PC-3 (cell line): ENCODE results near the gene HOXA9. TPM values are rescaled to one million over a fixed set of nuclear protein-coding genes. Genes with fewer than 3 reads are reported as not detected.

Experiments
- ATAC-seq: fragments of 200-7000 bp; cut with Tn5 transposase; 2 replicates; pipeline ENCODE4 v1.9.1; 2020; ENCODE audit warnings: mild to moderate bottlenecking, moderate library complexity
- BruUV-seq: library from RNA; stranded (reverse); fragments of 400-500 nt; replicated peaks from 2 replicates; lab custom pipeline; 2021; lab: Mats Ljungman, UMichigan
- CTCF ChIA-PET: fragments of 300-600 bp; sonication (Branson Sonifier 250); formaldehyde crosslinking; loops from one replicate; lab custom pipeline; 2022; ENCODE audit warnings: antibody characterized with exemption; lab: Charles Lee
- POLR2A ChIA-PET: fragments of 300-600 bp; sonication (Branson Sonifier 250); formaldehyde crosslinking; loops from one replicate; lab custom pipeline; 2022; ENCODE audit warnings: antibody characterized with exemption; ENCODE audit not compliant: unreplicated experiment; lab: Charles Lee
- DNase-seq: peaks from one replicate; pipeline ENCODE4 v3.0.0-alpha.2; 2015
- H2AFZ ChIP-seq: fragments of 300-600 bp; sonication (generic); 2 replicates; pipeline ENCODE4 v1.6.0; 2016; ENCODE audit warnings: antibody characterized with exemption, low read length
- H3F3A ChIP-seq: fragments of 300-600 bp; sonication (generic); one replicate; pipeline ENCODE4 v1.6.0; 2017; ENCODE audit warnings: antibody characterized with exemption, low read length, control low read depth, mild to moderate bottlenecking; ENCODE audit not compliant: unreplicated experiment
- H3K27ac ChIP-seq: fragments of 300-600 bp; sonication (generic); 2 replicates; pipeline ENCODE4 v1.5.1; 2016; ENCODE audit warnings: mild to moderate bottlenecking, low read length
- H3K27me3 ChIP-seq: fragments of 300-600 bp; sonication (generic); 2 replicates; pipeline ENCODE4 v1.6.1; 2016; ENCODE audit warnings: low read length, mixed read lengths
- H3K36me3 ChIP-seq: fragments of 300-600 bp; sonication (generic); 2 replicates; pipeline ENCODE4 v1.6.1; 2016; ENCODE audit warnings: low read depth, mixed run types, low read length, mixed read lengths
- H3K4me1 ChIP-seq: fragments of 300-600 bp; sonication (generic); 2 replicates; pipeline ENCODE4 v1.5.1; 2016; ENCODE audit warnings: low read length; ENCODE audit not compliant: insufficient read depth
- H3K4me2 ChIP-seq: fragments of 300-600 bp; sonication (generic); 2 replicates; pipeline ENCODE4 v1.6.0; 2016; ENCODE audit warnings: low read length
- H3K4me3 ChIP-seq: fragments of 300-600 bp; sonication (generic); 2 replicates; pipeline ENCODE4 v1.5.1; 2016; ENCODE audit warnings: mild to moderate bottlenecking, low read length, mixed read lengths
- H3K79me2 ChIP-seq: fragments of 300-600 bp; sonication (generic); 2 replicates; pipeline ENCODE4 v1.6.1; 2017; ENCODE audit warnings: low read length, mixed read lengths
- H3K9ac ChIP-seq: fragments of 300-600 bp; sonication (generic); 2 replicates; pipeline ENCODE4 v1.6.0; 2016; ENCODE audit warnings: mild to moderate bottlenecking, low read length
- H3K9me2 ChIP-seq: fragments of 300-600 bp; sonication (generic); replicated peaks from 2 replicates; pipeline ENCODE4 v1.6.1; 2016; ENCODE audit warnings: mixed run types, low read length, mixed read lengths
- H3K9me3 ChIP-seq: fragments of 300-600 bp; sonication (generic); 2 replicates; pipeline ENCODE4 v1.6.1; 2016; ENCODE audit warnings: low read length, mixed read lengths
- H4K20me1 ChIP-seq: fragments of 300-600 bp; sonication (generic); 2 replicates; pipeline ENCODE4 v1.6.1; 2016; ENCODE audit warnings: low read length, mixed read lengths
- EZH2 ChIP-seq: fragments of 300-600 bp; sonication (generic); IDR thresholded peaks from one replicate; pipeline ENCODE4 v1.6.1; 2017; ENCODE audit warnings: antibody characterized with exemption, mild to moderate bottlenecking, low read length; ENCODE audit not compliant: unreplicated experiment
- EZH2phosphoT487 ChIP-seq: fragments of 300-600 bp; sonication (generic); IDR thresholded peaks from 2 replicates; pipeline ENCODE4 v1.6.1; 2018; ENCODE audit warnings: mild to moderate bottlenecking, antibody characterized with exemption, low read length, borderline replicate concordance
- intact Hi-C: fragments of 100-400 bp; cut with micrococcal nuclease; formaldehyde crosslinking; loops from 2 replicates; pipeline ENCODE4 v1.9.0; 2023
- total RNA-seq: library from RNA; depleted of rRNA; stranded (reverse); fragments of >200 nt; gene quantifications from 2 replicates; pipeline ENCODE4 v1.2.3, GENCODE V29; 2014
- TF ChIP-seq, protein P1 (sequence below): fragments of 300-600 bp; sonication (generic); conservative IDR thresholded peaks from 2 replicates; pipeline ENCODE4 v1.5.1; 2017; ENCODE audit warnings: antibody characterized with exemption, low read depth, mild to moderate bottlenecking, low read length

Gene HOXA9
- total RNA-seq, 1 experiment from 2014 or later, result 69.0 TPM

DNA sequence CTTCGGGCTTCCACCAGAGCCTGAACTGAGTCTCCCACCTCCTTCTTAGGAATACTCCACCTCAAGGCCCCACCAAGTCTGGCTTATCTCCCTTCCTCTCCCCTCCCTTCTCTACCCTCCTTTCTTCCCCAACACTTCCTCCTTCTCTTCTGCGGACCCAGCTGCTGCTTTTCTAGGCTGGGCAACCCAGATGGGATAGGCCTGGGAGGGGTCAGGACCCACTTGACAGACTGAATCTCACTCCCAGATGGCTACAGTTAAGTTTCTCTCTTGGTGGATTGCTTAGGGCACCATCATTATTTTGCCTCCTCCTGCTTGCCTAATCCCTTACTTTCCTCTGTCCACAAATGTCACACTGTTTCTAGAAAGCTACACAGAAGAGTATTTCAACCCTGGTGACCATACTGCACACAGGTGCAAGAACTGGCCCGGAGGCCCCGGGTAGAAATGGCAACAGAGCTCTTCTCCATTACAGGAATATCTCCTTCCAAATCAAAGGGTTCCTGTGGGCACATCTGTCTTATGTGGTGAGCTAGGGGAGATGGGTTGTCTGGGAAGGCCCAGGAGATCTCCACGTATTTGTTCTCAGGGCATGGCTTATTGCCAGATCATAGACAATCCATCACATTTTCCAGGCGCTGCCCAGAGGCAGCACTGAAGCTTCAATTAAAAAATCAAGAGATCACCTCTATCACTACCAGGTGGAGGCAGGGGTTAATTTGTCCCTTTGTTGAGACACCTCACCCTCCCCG is 24.8 kb upstream of the HOXA9 start:
- peak overlapping the region; percentile 91 for H3K4me3 ChIP-seq
- DNase-seq (peak; percentile 66), ATAC-seq (no peak)
- TF ChIP-seq EZH2, result no peak
- no peak for TF ChIP-seq EZH2phosphoT487
- TF ChIP-seq, protein P1, sequence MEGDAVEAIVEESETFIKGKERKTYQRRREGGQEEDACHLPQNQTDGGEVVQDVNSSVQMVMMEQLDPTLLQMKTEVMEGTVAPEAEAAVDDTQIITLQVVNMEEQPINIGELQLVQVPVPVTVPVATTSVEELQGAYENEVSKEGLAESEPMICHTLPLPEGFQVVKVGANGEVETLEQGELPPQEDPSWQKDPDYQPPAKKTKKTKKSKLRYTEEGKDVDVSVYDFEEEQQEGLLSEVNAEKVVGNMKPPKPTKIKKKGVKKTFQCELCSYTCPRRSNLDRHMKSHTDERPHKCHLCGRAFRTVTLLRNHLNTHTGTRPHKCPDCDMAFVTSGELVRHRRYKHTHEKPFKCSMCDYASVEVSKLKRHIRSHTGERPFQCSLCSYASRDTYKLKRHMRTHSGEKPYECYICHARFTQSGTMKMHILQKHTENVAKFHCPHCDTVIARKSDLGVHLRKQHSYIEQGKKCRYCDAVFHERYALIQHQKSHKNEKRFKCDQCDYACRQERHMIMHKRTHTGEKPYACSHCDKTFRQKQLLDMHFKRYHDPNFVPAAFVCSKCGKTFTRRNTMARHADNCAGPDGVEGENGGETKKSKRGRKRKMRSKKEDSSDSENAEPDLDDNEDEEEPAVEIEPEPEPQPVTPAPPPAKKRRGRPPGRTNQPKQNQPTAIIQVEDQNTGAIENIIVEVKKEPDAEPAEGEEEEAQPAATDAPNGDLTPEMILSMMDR, result no peak
- no peaks in the 10 kb centered on the region for H3K36me3 ChIP-seq
- intact Hi-C loops, result no loop called here
- peak overlapping the region; percentile 99 for H3K4me2 ChIP-seq
- no peak overlapping the region for H2AFZ ChIP-seq
- H3K79me2 ChIP-seq, result peaks cover 100% of the 10 kb centered on the region
- ChIA-PET CTCF (interaction anchor here (1.0 to 1.8 kb wide), 2 partner anchors 11 to 22 kb away, joined by 6 to 11 read pairs; no protein-coding TSS in a partner anchor), POLR2A (interaction anchor here (0.5 to 2.6 kb wide), 6 partner anchors 10 to 482 kb away, joined by 3 to 24 read pairs (median 8); partner anchors contain the start of gene HOXA13)
- H4K20me1 ChIP-seq, result no peaks in the 10 kb centered on the region; the same call in 1 of the 2 replicates
- no peaks in the 10 kb centered on the region for H3K9me3 ChIP-seq
- H3K9me2 ChIP-seq, result no peaks in the 10 kb centered on the region
- H3F3A ChIP-seq, result no peaks in the 10 kb centered on the region
- peaks cover 41% of the 10 kb centered on the region for H3K4me1 ChIP-seq
- H3K27me3 ChIP-seq, result no peaks in the 10 kb centered on the region
- no TSS peak for BruUV-seq
- peak overlapping the region; percentile 97 for H3K9ac ChIP-seq
- H3K27ac ChIP-seq, result peak overlapping the region; percentile 97

DNA sequence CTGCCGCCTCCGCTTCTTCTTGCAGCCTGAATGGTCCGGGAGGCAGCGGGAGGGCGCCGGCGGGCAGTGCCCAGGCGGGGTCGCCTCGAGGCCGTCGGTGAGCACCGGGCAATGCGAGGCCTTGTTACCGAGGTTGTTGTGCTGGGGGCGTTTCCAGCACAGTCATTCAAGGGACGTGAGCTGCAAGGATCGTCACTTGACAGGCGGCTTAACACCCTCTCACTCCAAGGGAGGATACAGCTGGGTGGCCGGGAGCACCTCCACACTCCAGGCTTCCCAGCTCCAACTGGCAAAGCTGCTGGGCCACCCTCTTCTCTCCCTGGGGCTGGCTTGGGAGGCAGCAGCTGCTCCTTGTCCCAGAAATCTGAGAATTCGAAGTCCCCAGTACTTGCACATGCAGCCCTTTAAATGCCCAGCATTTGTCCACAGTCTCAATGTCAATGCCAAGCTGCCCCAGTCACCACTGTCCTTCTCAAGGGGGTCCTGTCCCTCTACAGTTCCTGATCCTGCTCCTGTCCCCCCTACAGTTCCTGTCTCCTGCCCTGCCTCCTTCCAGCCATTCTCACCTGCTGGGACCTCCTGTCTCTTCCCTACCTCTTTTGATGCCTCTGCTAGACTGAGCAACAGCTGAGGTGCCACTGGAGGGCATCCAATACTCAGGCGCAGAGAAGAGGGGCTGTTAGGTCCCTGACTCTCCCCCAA is 24.1 kb upstream of the HOXA9 start:
- no TSS peak for BruUV-seq
- CTCF ChIA-PET, result interaction anchor here (1.0 to 1.8 kb wide), 3 partner anchors 10 to 28 kb away, joined by 3 to 11 read pairs (median 6); no protein-coding TSS in a partner anchor
- intact Hi-C loops, result no loop called here
- Histone ChIP-seq H3K4me2 (peak overlapping the region; percentile 99), H2AFZ (peak overlapping the region; percentile 1; the same call in 1 of the 2 replicates), H3K79me2 (peaks cover 100% of the 10 kb centered on the region), H3K9me2 (no peaks in the 10 kb centered on the region), H4K20me1 (no peaks in the 10 kb centered on the region), H3K4me1 (peaks cover 41% of the 10 kb centered on the region), H3K36me3 (no peaks in the 10 kb centered on the region), H3K27ac (peak overlapping the region; percentile 97), H3K27me3 (no peaks in the 10 kb centered on the region), H3K9ac (peak overlapping the region; percentile 97), H3K9me3 (no peaks in the 10 kb centered on the region), H3F3A (no peaks in the 10 kb centered on the region), H3K4me3 (peak overlapping the region; percentile 91)
- TF ChIP-seq EZH2phosphoT487 (no peak), EZH2 (no peak)
- TF ChIP-seq, protein P1, result no peak
- POLR2A ChIA-PET, result interaction anchor here (0.5 to 2.6 kb wide), 8 partner anchors 9 to 481 kb away, joined by 3 to 24 read pairs (median 5); partner anchors contain the start of gene HOXA13
- ATAC-seq (peak; percentile 32), DNase-seq (peak; percentile 86)
